Activated T-cell treated with anti-CD3 and anti-CD28 coated beads, Interleukin-2, amount 50 U/mL, for 4 hours (primary cell): ENCODE data around the gene MT1A. TPM values are rescaled to one million over a fixed set of nuclear protein-coding genes. Genes with fewer than 3 reads are reported as not detected.
"Not testable (repeated sequence)": the region's sequence is repeated elsewhere in the genome, so short reads cannot be mapped to it uniquely, and the experiment has no call there.

ENCODE experiments used
- ATAC-seq, 2 donors: fragments of 200-7000 bp; cut with Tn5 transposase; one replicate each; pipeline ENCODE4 v1.10.0; 2021
- DNase-seq: peaks from one replicate; pipeline ENCODE4 v3.0.0-alpha.2; 2020
- H3K27me3 Mint-ChIP-seq: one replicate; pipeline ENCODE4 v1.8.0; 2021; ENCODE audit warnings: low read depth, mixed read lengths
- H3K36me3 Mint-ChIP-seq: one replicate; pipeline ENCODE4 v1.8.0; 2022; ENCODE audit warnings: mixed read lengths; ENCODE audit not compliant: insufficient read depth
- H3K4me1 Mint-ChIP-seq: one replicate; pipeline ENCODE4 v1.8.0; 2021; ENCODE audit warnings: low read depth, mixed read lengths
- H3K4me3 Mint-ChIP-seq: one replicate; pipeline ENCODE4 v1.8.0; 2021; ENCODE audit warnings: mild to moderate bottlenecking, moderate library complexity, mixed read lengths
- H3K9me3 Mint-ChIP-seq: one replicate; pipeline ENCODE4 v1.8.0; 2021; ENCODE audit warnings: mixed read lengths
- total RNA-seq, 3 donors: library from RNA; stranded (reverse); gene quantifications; one replicate each; pipeline ENCODE4 v1.2.1, GENCODE V29; 2021

MT1A gene
- total RNA-seq, 3 donors from 2014 or later: not detected

- H3K4me1 Mint-ChIP-seq: peaks cover 32% of the 10 kb centered on the region
- ATAC-seq: no peak
- H3K9me3 Mint-ChIP-seq: no peaks in the 10 kb centered on the region
- H3K27me3 Mint-ChIP-seq: peaks cover 21% of the 10 kb centered on the region
- no peak overlapping the region for H3K4me3 Mint-ChIP-seq
- no peak for DNase-seq
- no peaks in the 10 kb centered on the region for H3K36me3 Mint-ChIP-seq
Observed at GRCh38 chr16:56618138-56618537, 20.3 kb upstream of the MT1A start.

GRCh38 chr16:56620339-56620897 lies 18.0 kb upstream of the MT1A start:
- H3K36me3 Mint-ChIP-seq: no peaks in the 10 kb centered on the region
- H3K27me3 Mint-ChIP-seq: peaks cover 27% of the 10 kb centered on the region
- ATAC-seq: no peak
- no peak overlapping the region for H3K4me3 Mint-ChIP-seq
- no peak for DNase-seq
- no peaks in the 10 kb centered on the region for H3K9me3 Mint-ChIP-seq
- peaks cover 16% of the 10 kb centered on the region for H3K4me1 Mint-ChIP-seq

DNA sequence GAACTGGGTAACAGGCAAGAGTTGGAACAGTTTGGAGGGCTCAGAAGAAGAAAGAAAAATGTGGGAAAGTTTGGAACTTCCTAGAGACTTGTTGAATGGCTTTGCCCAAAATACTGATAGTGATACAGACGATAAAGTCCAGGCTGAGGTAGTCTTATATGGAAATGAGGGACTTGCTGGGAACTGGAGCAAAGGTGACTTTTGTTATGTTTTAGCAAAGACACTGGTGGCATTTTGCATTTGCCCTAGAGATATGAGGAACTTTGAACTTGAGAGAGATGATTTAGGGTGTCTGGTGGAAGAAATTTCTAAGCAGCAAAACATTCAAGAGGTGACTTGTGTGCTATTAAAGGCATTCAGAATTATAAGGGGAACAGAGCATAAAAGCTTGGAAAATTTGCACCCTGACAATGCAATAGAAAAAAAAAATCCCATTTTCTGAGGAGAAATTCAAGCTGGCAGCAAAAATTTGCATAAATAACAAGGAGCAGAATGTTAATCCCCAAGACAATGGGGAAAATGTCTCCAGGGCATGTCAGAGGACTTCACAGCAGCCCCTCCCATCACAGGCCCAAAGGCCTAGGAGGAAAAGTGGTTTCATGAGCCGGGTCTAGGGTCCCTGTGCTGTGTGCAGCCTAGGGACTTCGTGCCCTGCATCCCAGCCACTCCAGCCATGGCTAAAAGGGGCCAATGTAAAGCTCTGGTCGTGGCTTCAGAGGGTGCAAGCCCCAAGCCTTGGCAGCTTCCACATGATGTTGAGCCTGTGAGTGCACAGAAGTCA lies 16.6 kb upstream of the MT1A start:
- H3K4me3 Mint-ChIP-seq, H3K9me3 Mint-ChIP-seq, DNase-seq, ATAC-seq, H3K36me3 Mint-ChIP-seq: not testable (repeated sequence)
- H3K27me3 Mint-ChIP-seq: peaks cover 29% of the 10 kb centered on the region
- peaks cover 17% of the 10 kb centered on the region for H3K4me1 Mint-ChIP-seq

- not testable (repeated sequence) for H3K4me3 Mint-ChIP-seq, ATAC-seq, H3K9me3 Mint-ChIP-seq, H3K36me3 Mint-ChIP-seq, DNase-seq, H3K4me1 Mint-ChIP-seq
- peaks cover 24% of the 10 kb centered on the region for H3K27me3 Mint-ChIP-seq
Observed at GRCh38 chr16:56623184-56623583, 15.3 kb upstream of the MT1A start.

GRCh38 chr16:56623637-56624036 lies 14.8 kb upstream of the MT1A start:
- no peak overlapping the region for H3K4me3 Mint-ChIP-seq
- no peaks in the 10 kb centered on the region for H3K36me3 Mint-ChIP-seq
- H3K27me3 Mint-ChIP-seq: peaks cover 22% of the 10 kb centered on the region
- peaks cover 9% of the 10 kb centered on the region for H3K4me1 Mint-ChIP-seq
- no peak for DNase-seq
- ATAC-seq: no peak
- H3K9me3 Mint-ChIP-seq: no peaks in the 10 kb centered on the region

- ATAC-seq: peak; percentile 99
- DNase-seq: no peak
- peaks cover 9% of the 10 kb centered on the region for H3K4me1 Mint-ChIP-seq
Observed at GRCh38 chr16:56625140-56625942, 13.1 kb upstream of the MT1A start, which contains the start of gene MT1E. Gene MT1E, plus strand, starts transcription at chr16:56625781. Its CDS starts 71 bp downstream, at chr16:56625852.

DNA sequence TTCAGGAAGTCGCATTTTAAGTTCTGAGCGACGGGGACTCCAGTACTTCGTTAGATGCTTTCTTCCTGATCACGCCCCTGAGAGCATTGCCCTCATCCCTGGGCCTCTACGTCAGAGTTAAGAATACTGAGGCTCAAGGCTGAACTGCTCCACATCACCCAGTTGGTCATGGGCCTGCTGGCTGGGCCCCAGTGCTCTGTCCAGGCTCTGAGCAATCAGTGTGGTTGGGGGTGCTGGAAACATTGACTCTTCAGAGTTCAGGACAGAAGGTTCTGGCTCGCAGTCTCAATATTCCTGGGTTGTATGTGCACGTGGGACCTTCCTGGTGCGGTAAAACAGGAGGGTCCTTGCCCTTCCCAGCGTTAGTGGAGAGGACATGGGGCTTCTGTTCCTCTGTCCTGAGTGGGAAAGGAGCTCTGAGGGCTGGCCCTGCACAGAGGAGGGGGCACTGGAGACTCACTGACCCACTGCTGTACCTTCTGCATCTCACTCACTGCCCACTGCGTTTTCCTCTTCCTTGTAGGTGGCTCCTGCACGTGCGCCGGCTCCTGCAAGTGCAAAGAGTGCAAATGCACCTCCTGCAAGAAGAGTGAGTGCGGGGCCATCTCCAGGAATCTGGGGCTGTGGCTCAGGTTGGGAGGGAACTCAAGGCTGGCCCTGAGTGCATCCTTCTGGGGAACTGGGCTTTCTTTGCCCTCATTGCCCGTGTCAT lies 12.4 kb upstream of the MT1A start:
- Mint-ChIP-seq H3K36me3 (no peaks in the 10 kb centered on the region), H3K4me3 (peak overlapping the region; percentile 85), H3K27me3 (peaks cover 26% of the 10 kb centered on the region), H3K9me3 (no peaks in the 10 kb centered on the region), H3K4me1 (peaks cover 9% of the 10 kb centered on the region)
- DNase-seq (no peak), ATAC-seq (peak; percentile 7 to 19)

More at GRCh38 chr16:56625140-56625942, 13.1 kb upstream of the MT1A start, which contains the start of gene MT1E:
- Mint-ChIP-seq H3K27me3 (peaks cover 21% of the 10 kb centered on the region), H3K36me3 (no peaks in the 10 kb centered on the region), H3K4me3 (peak within 1 kb of the TSS; percentile 85), H3K9me3 (no peaks in the 10 kb centered on the region)

DNA sequence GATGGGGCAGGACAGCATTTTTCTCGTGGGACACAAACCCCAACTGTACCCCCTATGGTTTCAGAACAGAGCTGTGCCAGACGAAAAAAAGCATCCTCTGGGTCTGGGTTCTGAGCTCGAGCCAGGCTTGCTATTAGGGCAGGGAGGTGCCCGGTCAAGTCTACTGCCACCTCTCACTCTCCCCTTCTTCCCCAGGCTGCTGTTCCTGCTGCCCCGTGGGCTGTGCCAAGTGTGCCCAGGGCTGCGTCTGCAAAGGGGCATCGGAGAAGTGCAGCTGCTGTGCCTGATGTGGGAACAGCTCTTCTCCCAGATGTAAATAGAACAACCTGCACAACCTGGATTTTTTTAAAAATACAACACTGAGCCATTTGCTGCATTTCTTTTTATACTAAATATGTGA lies 11.8 kb upstream of the MT1A start:
- Mint-ChIP-seq H3K36me3 (no peaks in the 10 kb centered on the region), H3K27me3 (peaks cover 32% of the 10 kb centered on the region), H3K9me3 (no peaks in the 10 kb centered on the region), H3K4me3 (peak overlapping the region; percentile 85), H3K4me1 (peaks cover 10% of the 10 kb centered on the region)
- no peak for DNase-seq
- ATAC-seq: no peak

GRCh38 chr16:56628486-56629350 lies 9.7 kb upstream of the MT1A start:
- no peaks in the 10 kb centered on the region for H3K36me3 Mint-ChIP-seq
- H3K27me3 Mint-ChIP-seq: peaks cover 49% of the 10 kb centered on the region
- DNase-seq (no peak), ATAC-seq (no peak)
- no peaks in the 10 kb centered on the region for H3K9me3 Mint-ChIP-seq
- peaks cover 17% of the 10 kb centered on the region for H3K4me1 Mint-ChIP-seq
- no peak overlapping the region for H3K4me3 Mint-ChIP-seq

DNA sequence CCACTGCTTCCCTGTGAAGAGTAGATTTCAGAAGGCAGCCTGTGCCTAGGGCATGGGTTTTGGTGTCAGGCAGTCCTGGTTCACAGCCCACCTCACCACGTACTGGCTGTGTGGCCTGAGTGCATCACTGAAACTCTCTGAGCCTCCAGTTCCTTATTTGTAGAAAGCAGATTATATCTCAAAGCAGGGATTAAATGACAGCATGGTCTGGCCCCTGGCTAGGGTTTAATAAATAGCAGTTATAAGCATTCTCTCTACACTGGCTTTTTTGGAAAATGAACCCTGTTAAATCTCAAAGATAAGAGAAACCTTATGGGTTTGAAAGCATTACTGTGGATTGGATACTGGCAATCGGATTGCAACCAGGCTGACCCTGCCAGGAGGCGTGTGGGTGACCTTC lies 8.9 kb upstream of the MT1A start:
- no peak for ATAC-seq
- Mint-ChIP-seq H3K4me1 (peaks cover 19% of the 10 kb centered on the region), H3K27me3 (peaks cover 55% of the 10 kb centered on the region), H3K4me3 (no peak overlapping the region), H3K36me3 (no peaks in the 10 kb centered on the region), H3K9me3 (no peaks in the 10 kb centered on the region)
- DNase-seq: no peak

GRCh38 chr16:56630134-56630533 lies 8.3 kb upstream of the MT1A start:
- no peak overlapping the region for H3K4me3 Mint-ChIP-seq
- no peak for ATAC-seq
- no peaks in the 10 kb centered on the region for H3K36me3 Mint-ChIP-seq
- H3K27me3 Mint-ChIP-seq: peaks cover 58% of the 10 kb centered on the region
- no peak for DNase-seq
- peaks cover 20% of the 10 kb centered on the region for H3K4me1 Mint-ChIP-seq
- no peaks in the 10 kb centered on the region for H3K9me3 Mint-ChIP-seq

DNA sequence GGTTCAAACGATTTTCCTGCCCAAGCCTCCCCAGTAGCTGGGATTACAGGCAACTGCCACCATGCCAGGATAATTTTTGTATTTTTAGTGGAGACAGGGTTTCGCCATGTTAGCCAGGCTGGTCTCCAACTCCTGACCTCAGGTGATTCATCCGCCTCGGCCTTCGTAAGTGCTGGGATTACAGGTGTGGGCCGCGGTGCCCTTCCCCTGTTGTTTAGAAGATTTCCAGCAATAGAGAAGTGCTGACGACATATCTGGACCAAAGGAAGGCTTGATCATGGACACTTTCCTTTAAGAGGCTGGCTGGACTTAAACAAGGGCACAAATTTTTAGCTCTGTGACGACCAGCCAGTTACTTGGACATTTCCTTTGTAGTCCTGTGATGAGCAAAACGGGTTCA lies 7.3 kb upstream of the MT1A start:
- H3K4me3 Mint-ChIP-seq: no peak overlapping the region
- H3K27me3 Mint-ChIP-seq: peaks cover 60% of the 10 kb centered on the region
- no peaks in the 10 kb centered on the region for H3K9me3 Mint-ChIP-seq
- DNase-seq: no peak
- H3K4me1 Mint-ChIP-seq: peaks cover 22% of the 10 kb centered on the region
- no peaks in the 10 kb centered on the region for H3K36me3 Mint-ChIP-seq
- ATAC-seq: no peak

DNA sequence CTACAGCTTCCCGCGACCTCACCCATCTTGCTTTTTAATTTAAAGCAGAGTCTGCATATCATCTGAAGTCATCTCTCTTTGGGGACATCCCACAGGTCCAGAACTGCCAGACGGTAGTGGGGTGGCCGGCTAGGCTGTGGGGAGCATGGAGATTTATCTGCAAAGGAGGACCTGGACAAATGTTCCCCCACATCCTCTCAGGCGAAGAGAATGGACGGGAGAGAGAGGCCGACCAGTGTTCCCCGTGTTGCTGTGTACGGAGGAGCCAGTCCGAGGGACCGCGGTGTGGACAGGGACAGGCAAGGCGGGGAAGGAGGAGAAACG lies 6.7 kb upstream of the MT1A start:
- ATAC-seq: no peak
- H3K4me1 Mint-ChIP-seq: peaks cover 22% of the 10 kb centered on the region
- peaks cover 65% of the 10 kb centered on the region for H3K27me3 Mint-ChIP-seq
- no peaks in the 10 kb centered on the region for H3K36me3 Mint-ChIP-seq
- H3K4me3 Mint-ChIP-seq: peak overlapping the region; percentile 60
- DNase-seq: no peak
- H3K9me3 Mint-ChIP-seq: no peaks in the 10 kb centered on the region
